ENCODE results near the gene DEPDC7. TPM values are rescaled to one million over a fixed set of nuclear protein-coding genes. Genes with fewer than 3 reads are reported as not detected.

DEPDC7 gene
- total and polyA plus RNA-seq, 2 of the 8 experiments (the other 6 are each of a cell fraction or from before 2014, with no cell fraction given), result 3.1 to 7.6 TPM

DNA sequence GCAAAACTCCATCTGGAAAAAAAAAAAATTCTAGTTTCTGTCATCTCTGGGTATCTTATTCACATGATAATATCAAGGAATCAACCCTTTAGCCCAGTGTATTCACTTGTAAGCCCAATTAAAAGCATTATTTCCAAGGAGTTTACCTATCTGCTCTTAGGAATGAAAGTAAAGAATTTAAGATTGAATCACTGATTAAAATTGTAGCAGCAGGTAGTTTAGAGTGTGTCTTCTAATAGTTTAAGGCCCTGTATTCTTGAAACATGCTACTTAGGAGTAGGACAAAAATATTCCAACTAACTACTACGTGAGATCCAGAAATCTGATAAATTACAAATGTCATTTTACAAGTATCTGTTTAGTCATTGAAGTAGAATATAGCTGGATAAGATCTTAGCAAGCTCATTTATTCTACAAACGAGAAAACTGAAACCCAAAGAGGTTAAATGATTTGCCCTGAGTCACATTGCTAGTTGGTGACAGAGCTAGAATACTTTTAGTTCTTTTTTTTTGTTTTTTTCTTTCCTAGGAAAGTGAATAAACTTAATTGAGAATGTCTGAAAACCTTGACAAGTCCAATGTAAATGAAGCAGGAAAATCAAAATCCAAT lies 27.6 kb downstream of the DEPDC7 start:
- Histone ChIP-seq H2BK12ac (ENCODE audit: low read depth, low read length) (no peak overlapping the region), H2AK5ac (ENCODE audit: low read depth, low read length) (no peak overlapping the region), H3K79me2 (ENCODE audit: control insufficient read depth in 1 of 2, insufficient read depth in 2 of 2, low read length in 2 of 2) (0 out of 4 replicates have a peak, but pooled peaks cover 0 to 3% of the 10 kb centered on the region in 2 experiments), H4K8ac (ENCODE audit: extremely low read depth, insufficient read depth, low read length) (no peak overlapping the region), H3K4me2 (ENCODE audit: insufficient read depth in 1 of 2, low read depth in 2 of 2, low read length in 2 of 2) (no peak overlapping the region), H3K14ac (ENCODE audit: insufficient read length) (no peak overlapping the region), H2AFZ (ENCODE audit: low read length) (no peak overlapping the region), H4K91ac (replicated peaks; ENCODE audit: insufficient read length, low read length) (no peak overlapping the region), H3K4me3 (ENCODE audit: extremely low read depth in 1 of 4, insufficient read depth in 2 of 4, low read depth in 3 of 4, low read length in 4 of 4) (no peak overlapping the region), H3K18ac (ENCODE audit: extremely low read depth, low read length) (no peak overlapping the region), H3K23ac (ENCODE audit: insufficient read length) (no peak overlapping the region), H3K27me3 (replicated peaks in 1 of 4; ENCODE audit: control insufficient read depth in 3 of 4, extremely low read depth in 1 of 4, insufficient read depth in 3 of 4, low read length in 3 of 4) (no peaks in the 10 kb centered on the region), H3K36me3 (ENCODE audit: control insufficient read depth in 2 of 4, insufficient read depth in 4 of 4, low read length in 3 of 4) (peaks cover 0 to 33% (median 11%) of the 10 kb centered on the region in 4 experiments; a peak in 4 of 8 replicates), H2BK120ac (replicated peaks; ENCODE audit: low read depth, low read length) (no peak overlapping the region), H3K56ac (replicated peaks; ENCODE audit: insufficient read length, low read depth, low read length) (no peak overlapping the region), H3K23me2 (ENCODE audit: low read depth, low read length) (no peaks in the 10 kb centered on the region; the same call in 1 of the 2 replicates), H3K9ac (replicated peaks in 1 of 4; ENCODE audit: extremely low read depth in 1 of 4, low read depth in 3 of 4, low read length in 3 of 4) (no peak overlapping the region), H2BK20ac (ENCODE audit: low read length) (no peak overlapping the region), H4K5ac (ENCODE audit: insufficient read length, low read depth, low read length) (no peak overlapping the region), H2BK15ac (ENCODE audit: low read length) (no peak overlapping the region), H3K27ac (ENCODE audit: low read depth, low read length) (no peak overlapping the region), H2BK5ac (ENCODE audit: low read depth, low read length) (no peak overlapping the region), H3K9me3 (ENCODE audit: insufficient read depth in 2 of 2, low read depth in 1 of 2, low read length in 1 of 2) (peaks cover 0 to 3% of the 10 kb centered on the region in 2 experiments; a peak in 1 of 4 replicates), H3K4ac (replicated peaks; ENCODE audit: insufficient read length, low read depth, low read length) (no peak overlapping the region), H3K79me1 (ENCODE audit: low read depth, low read length) (no peaks in the 10 kb centered on the region), H4K20me1 (replicated peaks in 1 of 2; ENCODE audit: control insufficient read depth in 1 of 2, insufficient read depth in 2 of 2, low read length in 2 of 2) (no peaks in the 10 kb centered on the region), H3K4me1 (replicated peaks in 1 of 4; ENCODE audit: control insufficient read depth in 3 of 4, insufficient read depth in 4 of 4, low read length in 3 of 4) (peaks cover 0 to 5% (median 4%) of the 10 kb centered on the region in 4 experiments; a peak in 4 of 7 replicates)
- no peak for FAIRE-seq
- WGBS, 2 experiments (ENCODE audit: extremely low coverage in 1 of 2, insufficient coverage in 1 of 2, insufficient read length in 1 of 2, insufficient replicate concordance in 2 of 2, low coverage in 1 of 2, low lambda C conversion rate in 2 of 2, missing lambda C conversion rate in 1 of 2), result 85% methylated on average over 2 of the region's 2 CpGs; no CpG with 5 or more reads in 1 of the 2 experiments
- CTCF ChIA-PET (ENCODE audit: partially characterized antibody), result interaction anchor here (1.5 kb wide), 1 partner anchor 22 kb away, joined by 4 read pairs; no protein-coding TSS in a partner anchor
- DNase-seq (ENCODE audit: low read depth in 1 of 2, low spot score in 2 of 2), result no peak
- POLR2A ChIA-PET (ENCODE audit: partially characterized antibody), result no interaction called here
- TF ChIP-seq CBX8 (IDR thresholded peaks at IDR 0.05; ENCODE audit: borderline replicate concordance, low read depth, low read length) (no peak), SAP30 (IDR thresholded peaks at IDR 0.05; ENCODE audit: insufficient read depth, insufficient replicate concordance, low read length) (no peak), RNF2 (IDR thresholded peaks at IDR 0.05; ENCODE audit: borderline replicate concordance, low read depth, low read length, missing control alignments, poor library complexity, severe bottlenecking) (no peak), KDM5A (IDR thresholded peaks at IDR 0.05; ENCODE audit: low read length) (no peak), SP1 (IDR thresholded peaks at IDR 0.05; ENCODE audit: low read depth, low read length) (no peak), RXRA (IDR thresholded peaks at IDR 0.05; ENCODE audit: insufficient read depth, low read depth, low read length) (no peak), MAFK (IDR thresholded peaks at IDR 0.05; ENCODE audit: low read depth, low read length) (no peak), SIX5 (IDR thresholded peaks at IDR 0.05; ENCODE audit: low read depth, low read length) (no peak), TBP (IDR thresholded peaks at IDR 0.05; ENCODE audit: low read depth, low read length) (no peak), BCL11A (IDR thresholded peaks at IDR 0.05; ENCODE audit: low read depth in 2 of 2, low read length in 2 of 2) (no peak), EZH2 (IDR thresholded peaks at IDR 0.05; ENCODE audit: low read depth, low read length, severe bottlenecking) (no peak), SIRT6 (IDR thresholded peaks at IDR 0.05; ENCODE audit: low read length) (no peak)
- TF ChIP-seq, protein P1, sequence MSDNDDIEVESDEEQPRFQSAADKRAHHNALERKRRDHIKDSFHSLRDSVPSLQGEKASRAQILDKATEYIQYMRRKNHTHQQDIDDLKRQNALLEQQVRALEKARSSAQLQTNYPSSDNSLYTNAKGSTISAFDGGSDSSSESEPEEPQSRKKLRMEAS (IDR thresholded peaks at IDR 0.05), result no peak

Data from H1 (cell line).